Frontal cortex (tissue), 4 donors: ENCODE measurements around the gene KCTD15. TPM values are rescaled to one million over a fixed set of nuclear protein-coding genes. Genes with fewer than 3 reads are reported as not detected.

Experiments used
- DNase-seq, 2 donors: peaks; one replicate each; pipeline ENCODE4 v3.0.0; 2012; ENCODE audit warnings: low spot score in 2 of 2
- FAIRE-seq: peaks from 2 replicates; lab custom pipeline; 2012; peaks lifted over from hg19 to GRCh38; lab: Jason Lieb, UNC
- total RNA-seq: library from RNA; depleted of rRNA; stranded (reverse); fragments of >200 nt; gene quantifications from one replicate; pipeline ENCODE4 v1.2.3, GENCODE V29; 2014
- donor health status: control.
- donor health status: control.
- donor health status: control.

Gene KCTD15
- total RNA-seq, 1 donor from 2014 or later, result 69.7 TPM

DNA sequence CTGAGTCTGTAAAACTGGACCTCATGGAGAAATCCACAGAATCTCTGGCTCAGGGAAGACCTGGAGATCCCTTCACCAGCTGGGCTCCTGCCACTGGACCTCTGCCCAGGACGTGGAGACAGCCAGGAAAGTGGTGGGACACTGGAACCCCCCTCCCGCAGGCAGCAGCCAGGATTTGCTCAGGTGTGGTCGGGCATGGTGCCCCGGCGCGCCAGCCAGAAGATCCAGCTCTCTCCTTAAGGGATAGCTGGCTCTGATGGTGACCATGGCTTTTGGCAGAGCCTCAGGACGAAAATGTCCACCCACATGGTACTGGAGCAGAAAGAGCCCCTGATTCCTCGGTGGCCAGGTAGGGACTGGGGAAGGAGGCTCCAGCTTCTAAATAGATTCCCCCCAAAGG lies 26.6 kb upstream of the KCTD15 start:
- DNase-seq (no peak), FAIRE-seq (no peak)

DNA sequence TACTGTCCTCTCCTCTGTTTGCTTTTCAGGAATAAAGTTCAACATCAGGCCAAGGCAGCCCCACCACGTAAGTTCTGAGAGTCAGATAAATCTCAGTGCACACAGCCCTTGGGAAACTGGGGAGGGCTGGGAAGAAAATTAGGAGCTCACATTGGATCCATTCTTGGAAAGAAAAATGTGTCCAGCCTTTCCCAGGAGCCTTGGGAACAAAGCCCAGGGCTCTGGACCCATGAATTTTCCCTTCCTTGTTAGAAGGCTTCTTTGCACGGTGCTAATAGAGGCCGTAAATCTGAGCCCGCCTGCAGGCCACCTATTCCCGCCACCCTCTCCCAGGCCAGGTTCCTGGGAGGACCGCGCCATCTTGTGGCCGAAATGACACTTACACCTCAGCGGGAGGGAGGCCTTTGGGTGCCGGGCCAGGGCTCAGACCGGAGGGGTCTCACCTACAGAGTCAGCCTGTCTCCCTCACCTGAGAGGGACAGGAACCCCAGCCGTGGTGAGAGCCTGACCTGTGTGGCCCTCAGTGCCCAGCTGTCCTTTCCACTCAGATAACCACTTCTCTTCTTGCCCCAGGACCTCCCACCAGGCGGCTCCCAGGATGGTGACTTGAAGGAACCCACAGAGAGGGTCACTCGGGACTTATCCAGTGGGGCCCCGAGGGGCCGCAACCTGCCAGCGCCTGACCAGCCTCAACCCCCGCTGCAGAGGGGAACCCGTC lies 25.1 kb upstream of the KCTD15 start:
- FAIRE-seq (no peak), DNase-seq (peak; percentile 73 to 83)

DNA sequence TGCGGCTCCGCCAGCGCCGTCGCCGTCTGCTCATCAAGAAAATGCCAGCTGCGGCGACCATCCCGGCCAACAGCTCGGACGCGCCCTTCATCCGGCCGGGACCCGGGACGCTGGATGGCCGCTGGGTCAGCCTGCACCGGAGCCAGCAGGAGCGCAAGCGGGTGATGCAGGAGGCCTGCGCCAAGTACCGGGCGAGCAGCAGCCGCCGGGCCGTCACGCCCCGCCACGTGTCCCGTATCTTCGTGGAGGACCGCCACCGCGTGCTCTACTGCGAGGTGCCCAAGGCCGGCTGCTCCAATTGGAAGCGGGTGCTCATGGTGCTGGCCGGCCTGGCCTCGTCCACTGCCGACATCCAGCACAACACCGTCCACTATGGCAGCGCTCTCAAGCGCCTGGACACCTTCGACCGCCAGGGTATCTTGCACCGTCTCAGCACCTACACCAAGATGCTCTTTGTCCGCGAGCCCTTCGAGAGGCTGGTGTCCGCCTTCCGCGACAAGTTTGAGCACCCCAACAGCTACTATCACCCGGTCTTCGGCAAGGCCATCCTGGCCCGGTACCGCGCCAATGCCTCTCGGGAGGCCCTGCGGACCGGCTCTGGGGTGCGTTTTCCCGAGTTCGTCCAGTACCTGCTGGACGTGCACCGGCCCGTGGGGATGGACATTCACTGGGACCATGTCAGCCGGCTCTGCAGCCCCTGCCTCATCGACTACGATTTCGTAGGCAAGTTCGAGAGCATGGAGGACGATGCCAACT lies 24.4 kb upstream of the KCTD15 start:
- no peak for DNase-seq
- no peak for FAIRE-seq

DNA sequence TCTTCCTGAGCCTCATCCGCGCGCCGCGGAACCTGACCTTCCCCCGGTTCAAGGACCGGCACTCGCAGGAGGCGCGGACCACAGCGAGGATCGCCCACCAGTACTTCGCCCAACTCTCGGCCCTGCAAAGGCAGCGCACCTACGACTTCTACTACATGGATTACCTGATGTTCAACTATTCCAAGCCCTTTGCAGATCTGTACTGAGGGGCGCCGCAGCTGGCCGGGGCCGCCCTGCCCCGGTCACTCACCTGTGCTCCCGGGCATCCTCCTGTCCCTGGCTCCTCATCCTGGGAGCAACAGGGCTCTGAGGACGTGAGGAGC lies 23.9 kb upstream of the KCTD15 start:
- no peak for DNase-seq
- FAIRE-seq, result no peak

- DNase-seq, result no peak
- no peak for FAIRE-seq
Observed at GRCh38 chr19:33773704-33774624, 22.7 kb upstream of the KCTD15 start.

GRCh38 chr19:33774751-33775150 lies 21.9 kb upstream of the KCTD15 start:
- FAIRE-seq (no peak), DNase-seq (no peak)

GRCh38 chr19:33775731-33776487 lies 20.8 kb upstream of the KCTD15 start:
- FAIRE-seq, result no peak
- DNase-seq, result no peak

GRCh38 chr19:33777351-33777750 lies 19.3 kb upstream of the KCTD15 start:
- FAIRE-seq (no peak), DNase-seq (no peak)

DNA sequence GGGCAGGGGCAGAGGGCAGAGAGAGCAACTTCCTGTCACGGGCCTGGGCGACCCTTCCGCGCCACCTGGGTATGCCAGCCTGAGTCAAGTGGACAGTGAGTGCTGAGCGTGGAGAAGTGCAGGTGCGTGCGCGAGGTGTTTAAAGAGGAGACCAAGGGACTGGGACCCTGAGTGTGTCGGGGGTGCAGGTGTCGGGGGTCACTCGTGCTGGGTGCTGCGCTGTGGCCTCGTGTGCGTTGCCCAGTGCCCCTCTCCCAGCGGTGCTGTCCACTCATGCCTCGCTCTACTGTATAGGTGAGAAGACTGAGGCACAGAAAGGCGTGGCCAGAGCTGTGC lies 18.9 kb upstream of the KCTD15 start:
- no peak for FAIRE-seq
- DNase-seq, result no peak

DNA sequence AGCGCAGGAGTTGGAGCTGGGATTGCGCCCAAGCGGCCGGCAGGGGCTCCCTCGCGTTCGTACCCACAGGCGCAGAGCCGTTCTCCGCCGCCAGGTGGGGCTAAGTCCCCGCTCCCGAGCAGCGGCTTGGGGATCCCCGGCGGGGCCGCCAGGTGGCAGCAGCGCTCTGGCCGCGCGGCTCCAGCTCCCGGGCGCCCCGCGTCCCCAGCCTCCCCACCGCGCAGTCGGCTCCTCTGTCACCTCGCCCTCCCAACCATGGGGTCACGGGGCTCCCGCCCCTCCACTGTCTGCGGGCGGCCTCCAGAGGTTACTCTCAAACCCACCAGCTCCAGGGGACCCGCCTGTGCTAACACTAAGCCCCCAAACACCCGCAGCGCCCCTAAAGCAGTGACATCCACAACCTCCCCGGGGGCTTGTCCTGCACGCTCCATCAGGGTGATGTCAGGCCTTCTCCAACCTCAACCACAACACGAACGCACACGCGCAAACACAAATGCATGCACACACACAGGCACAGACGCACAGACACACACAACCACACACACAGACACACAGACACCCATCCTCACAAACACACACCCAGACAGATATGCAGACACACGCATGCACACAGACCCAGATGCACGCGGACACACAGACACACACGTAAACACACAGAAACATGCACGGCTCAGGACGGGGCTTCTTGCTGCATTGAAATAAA lies 18.4 kb upstream of the KCTD15 start:
- FAIRE-seq (no peak), DNase-seq (peak; percentile 91 to 98)

DNA sequence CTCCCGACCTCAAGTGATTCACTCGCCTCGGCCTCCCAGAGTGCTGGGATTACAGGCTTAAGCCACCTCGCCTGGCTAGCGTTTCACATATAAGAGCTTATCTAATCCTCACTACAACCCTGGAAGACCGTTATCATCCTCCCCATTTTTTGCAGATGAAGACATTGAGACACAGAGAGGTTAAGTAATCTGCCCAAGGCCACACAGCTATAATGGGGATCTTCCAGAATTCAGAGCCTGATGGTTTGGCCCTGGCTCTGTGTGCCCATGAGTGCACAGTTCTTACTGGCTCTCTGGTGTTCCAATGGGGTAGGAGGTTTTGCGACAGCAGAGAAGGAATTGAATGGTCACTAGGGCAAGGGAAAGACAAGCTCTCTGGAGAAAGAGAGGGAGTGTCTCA lies 16.8 kb upstream of the KCTD15 start:
- FAIRE-seq, result no peak
- DNase-seq, result no peak

GRCh38 chr19:33780251-33780650 lies 16.4 kb upstream of the KCTD15 start:
- DNase-seq (no peak), FAIRE-seq (no peak)

DNA sequence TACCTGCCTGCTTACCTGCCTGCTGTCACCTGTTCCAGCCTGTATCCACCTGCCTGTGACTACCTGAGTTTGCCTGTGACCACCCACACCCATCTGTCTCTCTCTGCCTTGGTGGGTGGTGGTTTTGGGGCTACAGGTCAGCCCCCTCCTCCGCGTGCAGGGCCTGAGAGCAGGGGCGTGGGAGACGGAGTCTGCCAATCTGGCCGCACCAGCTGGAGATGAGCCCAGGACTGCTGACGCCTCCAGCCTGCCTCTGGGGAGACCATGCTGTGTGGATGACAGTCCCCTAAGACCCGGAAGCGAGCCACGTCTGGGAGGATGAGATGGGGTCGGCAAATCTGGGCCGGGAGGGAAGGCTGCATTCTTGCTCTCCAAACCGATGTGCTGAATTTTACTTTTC lies 15.9 kb upstream of the KCTD15 start:
- DNase-seq (peak in 1 of 2 donors; percentile 45), FAIRE-seq (no peak)

- FAIRE-seq (no peak), DNase-seq (no peak)
Observed at GRCh38 chr19:33781415-33781935, 15.2 kb upstream of the KCTD15 start.

DNA sequence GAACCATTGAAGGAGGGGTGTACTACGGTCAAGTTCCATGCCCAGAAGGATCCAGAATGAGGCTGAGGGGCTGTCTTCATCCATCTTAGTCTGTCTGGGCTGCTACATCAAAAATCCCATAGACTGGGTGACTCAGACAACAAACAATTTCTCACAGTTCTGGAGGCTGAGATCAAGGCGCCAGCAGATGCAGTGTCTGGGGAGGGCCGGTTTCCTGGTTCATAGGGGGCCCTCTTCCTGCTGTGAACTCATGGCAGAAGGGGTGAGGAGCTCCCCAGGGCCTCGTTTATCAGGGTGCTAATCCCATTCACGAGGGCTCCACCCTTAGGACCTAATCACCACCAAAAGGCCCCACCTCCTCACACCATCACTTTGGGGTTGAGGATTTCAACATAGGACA lies 14.7 kb upstream of the KCTD15 start:
- FAIRE-seq (no peak), DNase-seq (no peak)

- DNase-seq (no peak), FAIRE-seq (no peak)
Observed at GRCh38 chr19:33784432-33784831, 12.2 kb upstream of the KCTD15 start.

- DNase-seq (no peak), FAIRE-seq (no peak)
Observed at GRCh38 chr19:33785795-33786194, 10.9 kb upstream of the KCTD15 start.

- FAIRE-seq, result no peak
- no peak for DNase-seq
Observed at GRCh38 chr19:33788676-33789075, 8.0 kb upstream of the KCTD15 start.

GRCh38 chr19:33789344-33789743 lies 7.3 kb upstream of the KCTD15 start:
- FAIRE-seq, result no peak
- DNase-seq, result no peak
